ENCODE data around the gene BCAP29.

DNA sequence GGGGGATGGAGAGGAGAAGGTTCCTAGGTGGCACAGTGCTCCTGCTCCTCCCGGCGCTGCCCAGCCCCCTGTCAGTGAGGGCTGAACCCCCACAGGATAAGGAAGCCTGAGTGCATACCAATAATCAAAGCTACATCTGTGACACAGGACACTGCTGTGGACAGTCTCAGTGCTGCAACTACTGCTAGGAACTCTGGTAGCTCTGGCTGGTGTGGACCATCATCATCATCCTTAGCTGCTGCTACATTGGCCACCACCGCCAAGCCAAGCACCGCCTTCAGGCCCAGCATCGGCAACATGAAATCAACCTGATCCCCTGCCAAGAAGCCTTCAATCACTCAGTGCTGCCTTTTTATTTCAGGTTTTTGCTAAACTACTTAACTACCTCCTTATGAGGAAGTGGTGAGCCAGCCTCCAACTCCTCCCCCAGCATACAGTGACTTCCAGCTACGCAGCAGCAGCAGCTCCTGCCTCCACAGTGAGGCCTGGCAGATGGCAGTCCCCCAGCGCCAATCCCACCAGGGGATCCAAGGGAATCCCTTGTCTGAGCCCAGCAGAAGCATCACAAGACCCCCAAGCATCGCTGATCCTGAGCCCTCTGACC lies 48.5 kb downstream of the BCAP29 start:
- TF ChIP-seq POU5F1 (IDR thresholded peaks at IDR 0.05; ENCODE audit: low read depth, low read length), result no peak
- TF ChIP-seq, protein P1, sequence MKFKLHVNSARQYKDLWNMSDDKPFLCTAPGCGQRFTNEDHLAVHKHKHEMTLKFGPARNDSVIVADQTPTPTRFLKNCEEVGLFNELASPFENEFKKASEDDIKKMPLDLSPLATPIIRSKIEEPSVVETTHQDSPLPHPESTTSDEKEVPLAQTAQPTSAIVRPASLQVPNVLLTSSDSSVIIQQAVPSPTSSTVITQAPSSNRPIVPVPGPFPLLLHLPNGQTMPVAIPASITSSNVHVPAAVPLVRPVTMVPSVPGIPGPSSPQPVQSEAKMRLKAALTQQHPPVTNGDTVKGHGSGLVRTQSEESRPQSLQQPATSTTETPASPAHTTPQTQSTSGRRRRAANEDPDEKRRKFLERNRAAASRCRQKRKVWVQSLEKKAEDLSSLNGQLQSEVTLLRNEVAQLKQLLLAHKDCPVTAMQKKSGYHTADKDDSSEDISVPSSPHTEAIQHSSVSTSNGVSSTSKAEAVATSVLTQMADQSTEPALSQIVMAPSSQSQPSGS (IDR thresholded peaks at IDR 0.05; ENCODE audit: low read length), result no peak
- no peak for TF ChIP-seq BCL11A (IDR thresholded peaks at IDR 0.05; ENCODE audit: low read depth in 2 of 2, low read length in 2 of 2)
- TF ChIP-seq, protein P2, sequence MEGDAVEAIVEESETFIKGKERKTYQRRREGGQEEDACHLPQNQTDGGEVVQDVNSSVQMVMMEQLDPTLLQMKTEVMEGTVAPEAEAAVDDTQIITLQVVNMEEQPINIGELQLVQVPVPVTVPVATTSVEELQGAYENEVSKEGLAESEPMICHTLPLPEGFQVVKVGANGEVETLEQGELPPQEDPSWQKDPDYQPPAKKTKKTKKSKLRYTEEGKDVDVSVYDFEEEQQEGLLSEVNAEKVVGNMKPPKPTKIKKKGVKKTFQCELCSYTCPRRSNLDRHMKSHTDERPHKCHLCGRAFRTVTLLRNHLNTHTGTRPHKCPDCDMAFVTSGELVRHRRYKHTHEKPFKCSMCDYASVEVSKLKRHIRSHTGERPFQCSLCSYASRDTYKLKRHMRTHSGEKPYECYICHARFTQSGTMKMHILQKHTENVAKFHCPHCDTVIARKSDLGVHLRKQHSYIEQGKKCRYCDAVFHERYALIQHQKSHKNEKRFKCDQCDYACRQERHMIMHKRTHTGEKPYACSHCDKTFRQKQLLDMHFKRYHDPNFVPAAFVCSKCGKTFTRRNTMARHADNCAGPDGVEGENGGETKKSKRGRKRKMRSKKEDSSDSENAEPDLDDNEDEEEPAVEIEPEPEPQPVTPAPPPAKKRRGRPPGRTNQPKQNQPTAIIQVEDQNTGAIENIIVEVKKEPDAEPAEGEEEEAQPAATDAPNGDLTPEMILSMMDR (IDR thresholded peaks at IDR 0.05; ENCODE audit: control extremely low read depth in 1 of 3, insufficient read depth in 1 of 3, low read depth in 1 of 3, low read length in 3 of 3), result no peak
- TF ChIP-seq POLR2AphosphoS5 (IDR thresholded peaks at IDR 0.05; ENCODE audit: low read depth, low read length), result no peak
- TF ChIP-seq EP300 (IDR thresholded peaks at IDR 0.05; ENCODE audit: borderline replicate concordance in 1 of 2, low read depth in 2 of 2, low read length in 2 of 2), result no peak

All from H1 (cell line).